ENCODE results near the gene UBE2H. TPM values are rescaled to one million over a fixed set of nuclear protein-coding genes. Genes with fewer than 3 reads are reported as not detected.

Gene UBE2H
- total RNA-seq, 2 experiments from 2014 or later, result 52.1 to 52.5 TPM

- H3K4me1 ChIP-seq (ENCODE audit: insufficient read depth, low read length), result peaks cover 30% of the 10 kb centered on the region
- no peak overlapping the region for H3K27ac ChIP-seq (ENCODE audit: low read depth in 1 of 2, low read length in 2 of 2)
- intact Hi-C loops (cut with DNase I, micrococcal nuclease), result loop anchor here in 1 of 2 experiments (5.0 kb wide), 3 partner anchors 126 to 496 kb away; partner anchors contain the start of genes CEP41, KLHDC10, SSMEM1 and TMEM209
- no peak for TF ChIP-seq CTCF (IDR thresholded peaks at IDR 0.05)
- no peaks in the 10 kb centered on the region for H3K9me3 ChIP-seq (ENCODE audit: control insufficient read depth in 1 of 2, insufficient read depth in 1 of 2, low read length in 2 of 2)
- no peak overlapping the region for H3K4me3 ChIP-seq (ENCODE audit: low read length)
- DNase-seq, result no peak
- CTCF ChIA-PET, result no interaction called here
- Mint-ChIP-seq H3K4me3 (no peak overlapping the region), H3K9me3 (no peaks in the 10 kb centered on the region), H3K27me3 (no peaks in the 10 kb centered on the region), H3K4me1 (ENCODE audit: low read depth) (peaks cover 30% of the 10 kb centered on the region), H3K36me3 (ENCODE audit: low read depth) (peaks cover 28% of the 10 kb centered on the region), H3K27ac (no peak overlapping the region)
- no peak for ATAC-seq (ENCODE audit: poor library complexity)
- POLR2A ChIA-PET, result no interaction called here
- no peaks in the 10 kb centered on the region for H3K27me3 ChIP-seq (ENCODE audit: control insufficient read depth in 1 of 2, insufficient read depth in 2 of 2, low read length in 2 of 2)
- peaks cover 3% of the 10 kb centered on the region for H3K36me3 ChIP-seq (ENCODE audit: insufficient read depth, low read length)
Observed at GRCh38 chr7:129946282-129946681, 6.5 kb downstream of the UBE2H start.

- ATAC-seq (ENCODE audit: poor library complexity) (no peak), DNase-seq (no peak)
- TF ChIP-seq CTCF (IDR thresholded peaks at IDR 0.05), result no peak
- ChIA-PET POLR2A (no interaction called here), CTCF (no interaction called here)
- Mint-ChIP-seq H3K4me1 (ENCODE audit: low read depth) (peaks cover 43% of the 10 kb centered on the region), H3K36me3 (ENCODE audit: low read depth) (peaks cover 45% of the 10 kb centered on the region), H3K4me3 (no peak overlapping the region), H3K9me3 (no peaks in the 10 kb centered on the region), H3K27me3 (no peaks in the 10 kb centered on the region), H3K27ac (no peak overlapping the region)
- peaks cover 14% of the 10 kb centered on the region for H3K4me1 ChIP-seq (ENCODE audit: insufficient read depth, low read length)
- no peaks in the 10 kb centered on the region for H3K27me3 ChIP-seq (ENCODE audit: control insufficient read depth in 1 of 2, insufficient read depth in 2 of 2, low read length in 2 of 2)
- H3K36me3 ChIP-seq (ENCODE audit: insufficient read depth, low read length), result peaks cover 3% of the 10 kb centered on the region
- no peaks in the 10 kb centered on the region for H3K9me3 ChIP-seq (ENCODE audit: control insufficient read depth in 1 of 2, insufficient read depth in 1 of 2, low read length in 2 of 2)
- H3K4me3 ChIP-seq (ENCODE audit: low read length), result no peak overlapping the region
- intact Hi-C loops (cut with DNase I, micrococcal nuclease), result no loop called here
- no peak overlapping the region for H3K27ac ChIP-seq (ENCODE audit: low read depth in 1 of 2, low read length in 2 of 2)
Observed at GRCh38 chr7:129943352-129943751, 9.4 kb downstream of the UBE2H start.

GRCh38 chr7:129940329-129940728, 12.4 kb downstream of the UBE2H start:
- H3K36me3 ChIP-seq (ENCODE audit: insufficient read depth, low read length), result no peaks in the 10 kb centered on the region
- intact Hi-C loops (cut with DNase I, micrococcal nuclease), result no loop called here
- no peaks in the 10 kb centered on the region for H3K27me3 ChIP-seq (ENCODE audit: control insufficient read depth in 1 of 2, insufficient read depth in 2 of 2, low read length in 2 of 2)
- ATAC-seq (ENCODE audit: poor library complexity) (no peak), DNase-seq (no peak)
- H3K4me1 ChIP-seq (ENCODE audit: insufficient read depth, low read length), result peaks cover 7% of the 10 kb centered on the region
- no peaks in the 10 kb centered on the region for H3K9me3 ChIP-seq (ENCODE audit: control insufficient read depth in 1 of 2, insufficient read depth in 1 of 2, low read length in 2 of 2)
- H3K4me3 Mint-ChIP-seq, result no peak overlapping the region
- CTCF ChIA-PET, result no interaction called here
- peaks cover 51% of the 10 kb centered on the region for H3K36me3 Mint-ChIP-seq (ENCODE audit: low read depth)
- H3K4me3 ChIP-seq (ENCODE audit: low read length), result no peak overlapping the region
- POLR2A ChIA-PET, result no interaction called here
- no peak for TF ChIP-seq CTCF (IDR thresholded peaks at IDR 0.05)
- no peak overlapping the region for H3K27ac Mint-ChIP-seq
- no peaks in the 10 kb centered on the region for H3K9me3 Mint-ChIP-seq
- H3K27ac ChIP-seq (ENCODE audit: low read depth in 1 of 2, low read length in 2 of 2), result no peak overlapping the region
- peaks cover 36% of the 10 kb centered on the region for H3K4me1 Mint-ChIP-seq (ENCODE audit: low read depth)
- H3K27me3 Mint-ChIP-seq, result no peaks in the 10 kb centered on the region

Data from CD4-positive, alpha-beta T cell (primary cell).